GM18861 (cell line): Measurements from ENCODE around the gene FAM90A26.
"Not testable (repeated sequence)": the region's sequence is repeated elsewhere in the genome, so short reads cannot be mapped to it uniquely, and the experiment has no call there.

Experiments used
- ATAC-seq: cut with Tn5 transposase; IDR thresholded peaks from one replicate; pipeline ENCODE4 v1.9.1; 2021; ENCODE audit not compliant: unreplicated experiment

Gene FAM90A26

GRCh38 chr4:9158392-9158791 lies 11.8 kb upstream of the FAM90A26 start:
- not testable (repeated sequence) for ATAC-seq

GRCh38 chr4:9160046-9160445 lies 10.2 kb upstream of the FAM90A26 start:
- ATAC-seq = not testable (repeated sequence)

GRCh38 chr4:9165990-9166389 lies 4.2 kb upstream of the FAM90A26 start:
- not testable (repeated sequence) for ATAC-seq

GRCh38 chr4:9210357-9210756 lies 40.1 kb downstream of the FAM90A26 start, which contains the start of gene USP17L10:
TSS of gene USP17L10 (plus strand) at chr4:9210657. CDS start at chr4:9210657, 0 bp downstream.
- not testable (repeated sequence) for ATAC-seq

- not testable (repeated sequence) for ATAC-seq
These were observed 44.5 kb downstream of the FAM90A26 start for GRCh38 chr4:9214701-9215100.

- not testable (repeated sequence) for ATAC-seq
These were observed 44.9 kb downstream of the FAM90A26 start, which contains the start of gene USP17L11 for GRCh38 chr4:9215105-9215504. TSS of gene USP17L11 (plus strand) at chr4:9215405. CDS start at chr4:9215405, 0 bp downstream.

- ATAC-seq = not testable (repeated sequence)
These were observed 49.6 kb downstream of the FAM90A26 start, which contains the start of gene USP17L12 for GRCh38 chr4:9219852-9220251. TSS of gene USP17L12 (plus strand) at chr4:9220152. CDS start at chr4:9220152, 0 bp downstream.

GRCh38 chr4:9224596-9224995 lies 54.4 kb downstream of the FAM90A26 start, which contains the start of gene USP17L13:
TSS of gene USP17L13 (plus strand) at chr4:9224896. CDS start at chr4:9224896, 0 bp downstream.
- not testable (repeated sequence) for ATAC-seq
